Measurements from ENCODE around the gene ARL3.

DNA sequence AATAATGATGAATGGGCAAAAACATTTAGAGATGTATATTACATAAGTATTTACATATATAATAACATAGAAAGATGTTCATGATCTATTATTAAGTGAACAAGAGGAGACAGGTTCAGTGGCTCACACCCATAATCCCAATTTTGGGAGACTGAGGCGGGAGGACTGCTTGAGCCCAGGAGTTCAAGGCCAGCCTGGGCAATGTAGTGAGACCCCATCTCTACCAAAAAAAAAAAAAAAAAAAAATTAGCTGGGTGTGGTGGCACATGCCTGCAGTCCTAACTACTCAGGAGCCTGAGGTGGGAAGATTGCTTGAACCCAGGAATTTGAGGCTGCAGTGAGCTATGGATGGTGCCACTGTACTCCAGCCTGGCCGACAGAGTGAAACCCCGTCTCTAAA lies 12.4 kb downstream of the ARL3 start:
- TF ChIP-seq, protein P1, sequence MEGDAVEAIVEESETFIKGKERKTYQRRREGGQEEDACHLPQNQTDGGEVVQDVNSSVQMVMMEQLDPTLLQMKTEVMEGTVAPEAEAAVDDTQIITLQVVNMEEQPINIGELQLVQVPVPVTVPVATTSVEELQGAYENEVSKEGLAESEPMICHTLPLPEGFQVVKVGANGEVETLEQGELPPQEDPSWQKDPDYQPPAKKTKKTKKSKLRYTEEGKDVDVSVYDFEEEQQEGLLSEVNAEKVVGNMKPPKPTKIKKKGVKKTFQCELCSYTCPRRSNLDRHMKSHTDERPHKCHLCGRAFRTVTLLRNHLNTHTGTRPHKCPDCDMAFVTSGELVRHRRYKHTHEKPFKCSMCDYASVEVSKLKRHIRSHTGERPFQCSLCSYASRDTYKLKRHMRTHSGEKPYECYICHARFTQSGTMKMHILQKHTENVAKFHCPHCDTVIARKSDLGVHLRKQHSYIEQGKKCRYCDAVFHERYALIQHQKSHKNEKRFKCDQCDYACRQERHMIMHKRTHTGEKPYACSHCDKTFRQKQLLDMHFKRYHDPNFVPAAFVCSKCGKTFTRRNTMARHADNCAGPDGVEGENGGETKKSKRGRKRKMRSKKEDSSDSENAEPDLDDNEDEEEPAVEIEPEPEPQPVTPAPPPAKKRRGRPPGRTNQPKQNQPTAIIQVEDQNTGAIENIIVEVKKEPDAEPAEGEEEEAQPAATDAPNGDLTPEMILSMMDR (conservative IDR thresholded peaks at IDR 0.05 in 1 of 2, IDR thresholded peaks at IDR 0.05 in 1 of 2; ENCODE audit: extremely low read depth in 1 of 2, insufficient read depth in 1 of 2, low read depth in 1 of 2, low read length in 2 of 2) = no peak
- TF ChIP-seq EZH2 (IDR thresholded peaks at IDR 0.05; ENCODE audit: borderline replicate concordance, low read length) = no peak

Data from mammary epithelial cell (primary cell).